GM18505 (cell line): ENCODE measurements around the gene DAP.
"Not testable (repeated sequence)": the region's sequence is repeated elsewhere in the genome, so short reads cannot be mapped to it uniquely, and the experiment has no call there.

Source experiments
- ATAC-seq: cut with Tn5 transposase; IDR thresholded peaks from one replicate; pipeline ENCODE4 v1.9.1; 2021; ENCODE audit not compliant: unreplicated experiment
- POLR2A ChIP-seq: IDR thresholded peaks from 4 replicates; pipeline ENCODE4 v1.6.1; 2011; ENCODE audit warnings: borderline replicate concordance; ENCODE audit not compliant: insufficient read depth, insufficient read length; ENCODE audit errors: extremely low read depth

Gene DAP

GRCh38 chr5:10671041-10672008 is 89.7 kb downstream of the DAP start:
- no peak for ATAC-seq
- TF ChIP-seq POLR2A = no peak

- no peak for TF ChIP-seq POLR2A
Measured at GRCh38 chr5:10669983-10670382, 91.1 kb downstream of the DAP start.

GRCh38 chr5:10668697-10669096 is 92.3 kb downstream of the DAP start:
- ATAC-seq = no peak
- no peak for TF ChIP-seq POLR2A

More at GRCh38 chr5:10669983-10670382, 91.1 kb downstream of the DAP start:
- no peak for ATAC-seq

- TF ChIP-seq POLR2A = no peak
- ATAC-seq = no peak
Measured at GRCh38 chr5:10667431-10668057, 93.5 kb downstream of the DAP start.

- no peak for TF ChIP-seq POLR2A
- no peak for ATAC-seq
Measured at GRCh38 chr5:10666531-10667299, 94.3 kb downstream of the DAP start.

GRCh38 chr5:10665799-10666198 is 95.2 kb downstream of the DAP start:
- no peak for TF ChIP-seq POLR2A
- no peak for ATAC-seq

GRCh38 chr5:10664180-10664769 is 96.8 kb downstream of the DAP start:
- not testable (repeated sequence) for ATAC-seq

GRCh38 chr5:10663489-10664179 is 97.4 kb downstream of the DAP start:
- no peak for TF ChIP-seq POLR2A
- ATAC-seq = no peak

- no peak for ATAC-seq
Measured at GRCh38 chr5:10662661-10663488, 98.2 kb downstream of the DAP start.

GRCh38 chr5:10662083-10662482 is 99.0 kb downstream of the DAP start:
- no peak for ATAC-seq
- no peak for TF ChIP-seq POLR2A

More at GRCh38 chr5:10662661-10663488, 98.2 kb downstream of the DAP start:
- no peak for TF ChIP-seq POLR2A

- no peak for ATAC-seq
- no peak for TF ChIP-seq POLR2A
Measured at GRCh38 chr5:10661401-10661800, 99.6 kb downstream of the DAP start.

- TF ChIP-seq POLR2A = no peak
- no peak for ATAC-seq
Measured at GRCh38 chr5:10660720-10661387, 100.2 kb downstream of the DAP start.

GRCh38 chr5:10660135-10660534 is 100.9 kb downstream of the DAP start:
- no peak for ATAC-seq
- no peak for TF ChIP-seq POLR2A
